Measurements from ENCODE around the gene PSAPL1. TPM values are rescaled to one million over a fixed set of nuclear protein-coding genes. Genes with fewer than 3 reads are reported as not detected.

The PSAPL1 gene
- total and polyA plus RNA-seq, 4 donors, result not detected

DNA sequence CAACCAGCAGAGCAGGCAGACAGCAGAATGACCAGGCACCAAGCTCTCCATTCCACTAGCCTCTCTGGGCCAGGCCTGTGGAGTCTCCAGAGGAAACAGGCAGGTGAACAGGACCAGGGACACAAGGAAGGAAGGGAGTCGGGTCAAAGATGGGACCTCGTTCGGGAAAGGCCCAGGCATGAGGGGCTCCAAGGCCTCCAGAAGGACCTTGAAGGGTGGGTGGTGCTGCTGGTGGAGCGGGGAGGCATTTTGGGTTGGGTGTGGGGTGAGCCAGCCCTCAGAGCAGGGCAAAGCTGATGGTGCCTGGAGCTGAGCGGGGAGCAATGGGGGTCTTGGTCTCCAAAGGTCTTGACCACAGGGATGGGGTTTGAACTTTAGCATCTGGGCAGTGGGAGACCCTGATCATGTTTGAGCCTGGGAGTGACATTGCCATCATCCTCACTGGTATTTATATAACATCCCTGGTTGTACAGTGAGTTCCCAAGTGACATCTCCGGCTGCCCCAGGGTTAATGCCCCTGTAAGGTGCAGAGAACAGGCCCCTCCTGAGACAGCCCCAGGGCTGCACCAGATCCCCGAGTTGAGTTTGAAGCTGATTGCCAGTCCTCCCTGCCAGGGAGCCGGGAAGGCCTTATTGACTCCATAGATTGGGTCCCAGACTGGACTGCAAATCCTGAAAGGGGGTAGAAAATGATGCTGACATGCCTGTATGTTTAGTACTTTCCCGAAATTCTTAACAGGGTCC lies 52.7 kb downstream of the PSAPL1 start:
- no peaks in the 10 kb centered on the region for H3K4me1 ChIP-seq (ENCODE audit: control insufficient read depth in 4 of 4, insufficient read depth in 4 of 4, low read length in 3 of 4)
- no peak overlapping the region for H3K9ac ChIP-seq (ENCODE audit: low read depth in 1 of 2, low read length in 2 of 2)
- no peak for TF ChIP-seq FOXA2 (IDR thresholded peaks at IDR 0.05)
- TF ChIP-seq EGR1 (IDR thresholded peaks at IDR 0.05; ENCODE audit: low read depth in 2 of 2), result no peak
- TF ChIP-seq RXRA (IDR thresholded peaks at IDR 0.05), result no peak
- TF ChIP-seq, protein P1, sequence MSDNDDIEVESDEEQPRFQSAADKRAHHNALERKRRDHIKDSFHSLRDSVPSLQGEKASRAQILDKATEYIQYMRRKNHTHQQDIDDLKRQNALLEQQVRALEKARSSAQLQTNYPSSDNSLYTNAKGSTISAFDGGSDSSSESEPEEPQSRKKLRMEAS (IDR thresholded peaks at IDR 0.05), result no peak
- no peak for TF ChIP-seq RAD21 (IDR thresholded peaks at IDR 0.05)
- TF ChIP-seq JUND (IDR thresholded peaks at IDR 0.05), result no peak
- TF ChIP-seq FOXA1 (IDR thresholded peaks at IDR 0.05), result no peak
- no peak for TF ChIP-seq GABPA (IDR thresholded peaks at IDR 0.05 in 1 of 2, conservative IDR thresholded peaks at IDR 0.05 in 1 of 2)
- DNase-seq (ENCODE audit: low spot score), result no peak
- H3K36me3 ChIP-seq (ENCODE audit: control insufficient read depth in 4 of 4, insufficient read depth in 3 of 4, low read depth in 1 of 4, low read length in 3 of 4), result no peaks in the 10 kb centered on the region
- no peak overlapping the region for H3K27ac ChIP-seq (ENCODE audit: low read depth in 1 of 2, low read length in 2 of 2)
- no peak overlapping the region for H3K4me3 ChIP-seq (ENCODE audit: low read depth in 1 of 3, low read length in 3 of 3)
- H3K27me3 ChIP-seq (ENCODE audit: control insufficient read depth in 4 of 4, insufficient read depth in 4 of 4, low read length in 3 of 4), result no peaks in the 10 kb centered on the region
- WGBS, result 89% methylated on average over 9 of the region's 9 CpGs
- no peaks in the 10 kb centered on the region for H3K9me3 ChIP-seq (ENCODE audit: control insufficient read depth in 4 of 4, low read length in 3 of 4)

DNA sequence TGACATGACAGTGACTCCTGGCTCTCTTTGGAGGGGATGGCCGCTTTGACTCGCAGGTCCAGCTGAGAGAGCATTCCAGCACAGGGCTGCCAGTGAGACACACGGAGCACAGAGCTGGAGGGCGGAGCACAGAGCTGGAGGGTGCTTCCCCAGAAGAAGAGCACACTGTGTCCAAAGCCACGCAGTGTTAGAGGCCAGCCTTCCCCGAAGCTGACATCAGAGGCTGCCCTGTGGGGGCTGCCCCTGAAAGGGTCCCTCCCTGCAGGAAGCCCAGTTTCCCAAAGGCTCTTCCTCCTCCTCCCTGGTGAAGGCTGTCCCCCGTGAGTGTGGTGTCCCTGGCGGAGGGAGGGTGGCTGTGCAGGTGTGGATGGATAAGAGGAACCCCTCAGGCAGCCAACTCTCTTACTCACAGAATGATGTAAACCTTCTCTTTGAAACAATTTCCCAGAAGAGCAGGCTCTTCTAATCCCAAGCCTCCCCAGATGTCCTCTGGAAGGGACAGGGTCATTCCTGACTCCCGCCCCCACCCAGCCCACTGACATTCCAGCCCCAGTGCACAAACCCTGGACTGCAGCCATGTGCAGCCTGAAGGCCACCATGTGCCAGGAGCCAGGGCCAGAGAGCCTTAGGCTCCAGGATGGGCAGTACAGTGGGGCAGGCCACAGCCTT lies 53.4 kb downstream of the PSAPL1 start:
- no peaks in the 10 kb centered on the region for H3K36me3 ChIP-seq (ENCODE audit: control insufficient read depth in 4 of 4, insufficient read depth in 3 of 4, low read depth in 1 of 4, low read length in 3 of 4)
- H3K9ac ChIP-seq (ENCODE audit: low read depth in 1 of 2, low read length in 2 of 2), result no peak overlapping the region
- no peaks in the 10 kb centered on the region for H3K9me3 ChIP-seq (ENCODE audit: control insufficient read depth in 4 of 4, low read length in 3 of 4)
- H3K27me3 ChIP-seq (ENCODE audit: control insufficient read depth in 4 of 4, insufficient read depth in 4 of 4, low read length in 3 of 4), result no peaks in the 10 kb centered on the region
- DNase-seq (ENCODE audit: low spot score), result no peak
- H3K27ac ChIP-seq (ENCODE audit: low read depth in 1 of 2, low read length in 2 of 2), result no peak overlapping the region
- H3K4me1 ChIP-seq (ENCODE audit: control insufficient read depth in 4 of 4, insufficient read depth in 4 of 4, low read length in 3 of 4), result no peaks in the 10 kb centered on the region
- 77% methylated on average over 9 of the region's 9 CpGs for WGBS
- H3K4me3 ChIP-seq (ENCODE audit: low read depth in 1 of 3, low read length in 3 of 3), result no peak overlapping the region
- TF ChIP-seq, protein P2, sequence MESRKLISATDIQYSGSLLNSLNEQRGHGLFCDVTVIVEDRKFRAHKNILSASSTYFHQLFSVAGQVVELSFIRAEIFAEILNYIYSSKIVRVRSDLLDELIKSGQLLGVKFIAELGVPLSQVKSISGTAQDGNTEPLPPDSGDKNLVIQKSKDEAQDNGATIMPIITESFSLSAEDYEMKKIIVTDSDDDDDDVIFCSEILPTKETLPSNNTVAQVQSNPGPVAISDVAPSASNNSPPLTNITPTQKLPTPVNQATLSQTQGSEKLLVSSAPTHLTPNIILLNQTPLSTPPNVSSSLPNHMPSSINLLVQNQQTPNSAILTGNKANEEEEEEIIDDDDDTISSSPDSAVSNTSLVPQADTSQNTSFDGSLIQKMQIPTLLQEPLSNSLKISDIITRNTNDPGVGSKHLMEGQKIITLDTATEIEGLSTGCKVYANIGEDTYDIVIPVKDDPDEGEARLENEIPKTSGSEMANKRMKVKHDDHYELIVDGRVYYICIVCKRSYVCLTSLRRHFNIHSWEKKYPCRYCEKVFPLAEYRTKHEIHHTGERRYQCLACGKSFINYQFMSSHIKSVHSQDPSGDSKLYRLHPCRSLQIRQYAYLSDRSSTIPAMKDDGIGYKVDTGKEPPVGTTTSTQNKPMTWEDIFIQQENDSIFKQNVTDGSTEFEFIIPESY (IDR thresholded peaks at IDR 0.05), result no peak
- TF ChIP-seq FOXA2 (IDR thresholded peaks at IDR 0.05), result no peak
- no peak for TF ChIP-seq SP1 (IDR thresholded peaks at IDR 0.05)
- TF ChIP-seq TAF1 (conservative IDR thresholded peaks at IDR 0.05), result no peak
- no peak for TF ChIP-seq RAD21 (IDR thresholded peaks at IDR 0.05)
- TF ChIP-seq NR2F2 (IDR thresholded peaks at IDR 0.05), result no peak
- TF ChIP-seq HNF4G (IDR thresholded peaks at IDR 0.05), result no peak
- TF ChIP-seq JUND (IDR thresholded peaks at IDR 0.05), result no peak
- TF ChIP-seq, protein P3, sequence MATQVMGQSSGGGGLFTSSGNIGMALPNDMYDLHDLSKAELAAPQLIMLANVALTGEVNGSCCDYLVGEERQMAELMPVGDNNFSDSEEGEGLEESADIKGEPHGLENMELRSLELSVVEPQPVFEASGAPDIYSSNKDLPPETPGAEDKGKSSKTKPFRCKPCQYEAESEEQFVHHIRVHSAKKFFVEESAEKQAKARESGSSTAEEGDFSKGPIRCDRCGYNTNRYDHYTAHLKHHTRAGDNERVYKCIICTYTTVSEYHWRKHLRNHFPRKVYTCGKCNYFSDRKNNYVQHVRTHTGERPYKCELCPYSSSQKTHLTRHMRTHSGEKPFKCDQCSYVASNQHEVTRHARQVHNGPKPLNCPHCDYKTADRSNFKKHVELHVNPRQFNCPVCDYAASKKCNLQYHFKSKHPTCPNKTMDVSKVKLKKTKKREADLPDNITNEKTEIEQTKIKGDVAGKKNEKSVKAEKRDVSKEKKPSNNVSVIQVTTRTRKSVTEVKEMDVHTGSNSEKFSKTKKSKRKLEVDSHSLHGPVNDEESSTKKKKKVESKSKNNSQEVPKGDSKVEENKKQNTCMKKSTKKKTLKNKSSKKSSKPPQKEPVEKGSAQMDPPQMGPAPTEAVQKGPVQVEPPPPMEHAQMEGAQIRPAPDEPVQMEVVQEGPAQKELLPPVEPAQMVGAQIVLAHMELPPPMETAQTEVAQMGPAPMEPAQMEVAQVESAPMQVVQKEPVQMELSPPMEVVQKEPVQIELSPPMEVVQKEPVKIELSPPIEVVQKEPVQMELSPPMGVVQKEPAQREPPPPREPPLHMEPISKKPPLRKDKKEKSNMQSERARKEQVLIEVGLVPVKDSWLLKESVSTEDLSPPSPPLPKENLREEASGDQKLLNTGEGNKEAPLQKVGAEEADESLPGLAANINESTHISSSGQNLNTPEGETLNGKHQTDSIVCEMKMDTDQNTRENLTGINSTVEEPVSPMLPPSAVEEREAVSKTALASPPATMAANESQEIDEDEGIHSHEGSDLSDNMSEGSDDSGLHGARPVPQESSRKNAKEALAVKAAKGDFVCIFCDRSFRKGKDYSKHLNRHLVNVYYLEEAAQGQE (IDR thresholded peaks at IDR 0.05), result no peak
- TF ChIP-seq, protein P4, sequence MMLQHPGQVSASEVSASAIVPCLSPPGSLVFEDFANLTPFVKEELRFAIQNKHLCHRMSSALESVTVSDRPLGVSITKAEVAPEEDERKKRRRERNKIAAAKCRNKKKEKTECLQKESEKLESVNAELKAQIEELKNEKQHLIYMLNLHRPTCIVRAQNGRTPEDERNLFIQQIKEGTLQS (IDR thresholded peaks at IDR 0.05), result no peak
- TF ChIP-seq RXRA (IDR thresholded peaks at IDR 0.05), result no peak

Small RNA genes within 50 kb of the gene (small RNA-seq; reads per million reads assigned to genes)
- not detected for gene MIR4274

Other genes starting within 250 kb of the PSAPL1 start
- gene SORCS2, start 242.4 kb downstream of the PSAPL1 start, total RNA-seq, result 1 to 10 TPM; 1.3 to 1.4 TPM
- gene SORCS2, start 242.4 kb downstream of the PSAPL1 start, polyA plus RNA-seq, result under 1 TPM; 0.10 to 0.50 TPM

Measured in liver (tissue), 10 donors.